H1 (cell line): ENCODE results near the gene SOBP. TPM values are rescaled to one million over a fixed set of nuclear protein-coding genes. Genes with fewer than 3 reads are reported as not detected.

Experiments
- CTCF ChIA-PET: fragments of 300-600 bp; sonication (Branson Sonifier 250); formaldehyde crosslinking; loops from one replicate; lab custom pipeline; 2021; ENCODE audit not compliant: partially characterized antibody; lab: Charles Lee
- POLR2A ChIA-PET: fragments of 300-600 bp; sonication (Branson Sonifier 250); formaldehyde crosslinking; loops from one replicate; lab custom pipeline; 2021; ENCODE audit warnings: inconsistent platforms; ENCODE audit not compliant: partially characterized antibody; lab: Charles Lee
- DNase-seq, 2 experiments: peaks; one replicate each; pipeline versions ENCODE4 v3.0.0 to v3.0.0-alpha.2; 2010 to 2022; ENCODE audit warnings: low spot score in 2 of 2, low read depth in 1 of 2, mixed read lengths in 1 of 2
- FAIRE-seq: peaks from 2 replicates; lab custom pipeline; 2011; peaks lifted over from hg19 to GRCh38; lab: Jason Lieb, UNC
- H2AFZ ChIP-seq: 2 replicates; pipeline ENCODE4 v1.8.1; 2012; ENCODE audit warnings: low read length, inconsistent platforms
- H2AK5ac ChIP-seq: 2 replicates; pipeline ENCODE4 v1.6.1; 2013; ENCODE audit warnings: low read depth, low read length
- H2BK120ac ChIP-seq: replicated peaks from 2 replicates; pipeline ENCODE3; 2013; ENCODE audit warnings: low read depth, low read length, inconsistent platforms
- H2BK12ac ChIP-seq: 2 replicates; pipeline ENCODE4 v1.6.1; 2013; ENCODE audit warnings: low read depth, low read length
- H2BK15ac ChIP-seq: 2 replicates; pipeline ENCODE4 v1.6.1; 2013; ENCODE audit warnings: low read length
- H2BK20ac ChIP-seq: 2 replicates; pipeline ENCODE4 v1.6.1; 2013; ENCODE audit warnings: low read length
- H2BK5ac ChIP-seq: 2 replicates; pipeline ENCODE4 v1.6.1; 2013; ENCODE audit warnings: low read depth, low read length
- H3K14ac ChIP-seq: 2 replicates; pipeline ENCODE4 v1.6.1; 2013; ENCODE audit warnings: inconsistent platforms; ENCODE audit not compliant: insufficient read length
- H3K18ac ChIP-seq: 2 replicates; pipeline ENCODE4 v1.6.1; 2013; ENCODE audit warnings: low read length; ENCODE audit errors: extremely low read depth
- H3K23ac ChIP-seq: 2 replicates; pipeline ENCODE4 v1.6.1; 2013; ENCODE audit warnings: inconsistent platforms; ENCODE audit not compliant: insufficient read length
- H3K23me2 ChIP-seq: 2 replicates; pipeline ENCODE4 v1.6.1; 2013; ENCODE audit warnings: low read depth, low read length
- H3K27ac ChIP-seq: 2 replicates; pipeline ENCODE4 v1.6.1; 2011; ENCODE audit warnings: low read depth, low read length, inconsistent platforms
- H3K27me3 ChIP-seq, 4 experiments: replicated peaks in 1 of 4; 1 replicate in 1 of 4; 2 replicates in 3 of 4; pipeline versions ENCODE4 v1.6.1 to v1.8.1; 2011 to 2013; ENCODE audit warnings: low read length in 3 of 4, mild to moderate bottlenecking in 3 of 4, inconsistent platforms in 2 of 4, mixed read lengths in 2 of 4, moderate library complexity in 1 of 4; ENCODE audit not compliant: control insufficient read depth in 3 of 4, insufficient read depth in 3 of 4; ENCODE audit errors: extremely low read depth in 1 of 4
- H3K36me3 ChIP-seq, 4 experiments: 2 replicates each; pipeline versions ENCODE4 v1.6.1 to v1.8.1; 2011 to 2013; ENCODE audit warnings: mild to moderate bottlenecking in 4 of 4, low read length in 3 of 4, moderate library complexity in 2 of 4, control low read depth in 1 of 4, inconsistent platforms in 1 of 4; ENCODE audit not compliant: insufficient read depth in 4 of 4, control insufficient read depth in 2 of 4
- H3K4ac ChIP-seq: replicated peaks from 2 replicates; pipeline ENCODE3; 2013; ENCODE audit warnings: low read length, low read depth, mixed read lengths, inconsistent platforms; ENCODE audit not compliant: insufficient read length
- H3K4me1 ChIP-seq, 4 experiments: replicated peaks in 1 of 4; 1 replicate in 1 of 4; 2 replicates in 3 of 4; pipeline versions ENCODE4 v1.6.1 to v1.8.1; 2011 to 2013; ENCODE audit warnings: low read length in 3 of 4, inconsistent platforms in 2 of 4, mixed read lengths in 1 of 4; ENCODE audit not compliant: insufficient read depth in 4 of 4, control insufficient read depth in 3 of 4
- H3K4me2 ChIP-seq, 2 experiments: 2 replicates each; pipeline versions ENCODE4 v1.6.1 to v1.8.1; 2011 to 2013; ENCODE audit warnings: low read depth in 2 of 2, low read length in 2 of 2, control low read depth in 1 of 2, inconsistent platforms in 1 of 2, mild to moderate bottlenecking in 1 of 2; ENCODE audit not compliant: insufficient read depth in 1 of 2
- H3K4me3 ChIP-seq, 4 experiments: fragments of 200-600, 300-600 bp in 1 of 4; sonication (generic), shearing (Covaris generic), sonication (Bioruptor Twin) in 1 of 4; 2 replicates each; pipeline versions ENCODE4 v1.5.1 to v1.8.1; 2011 to 2016; ENCODE audit warnings: low read length in 4 of 4, low read depth in 3 of 4, control low read depth in 2 of 4, inconsistent platforms in 2 of 4, mild to moderate bottlenecking in 2 of 4, mixed read lengths in 1 of 4, moderate library complexity in 1 of 4; ENCODE audit not compliant: insufficient read depth in 2 of 4; ENCODE audit errors: extremely low read depth in 1 of 4
- H3K56ac ChIP-seq: replicated peaks from 2 replicates; pipeline ENCODE3; 2013; ENCODE audit warnings: low read depth, mild to moderate bottlenecking, mixed read lengths, low read length, inconsistent platforms; ENCODE audit not compliant: insufficient read length
- H3K79me1 ChIP-seq: 2 replicates; pipeline ENCODE4 v1.6.1; 2013; ENCODE audit warnings: low read depth, low read length, control low read depth
- H3K79me2 ChIP-seq, 2 experiments: 2 replicates each; pipeline versions ENCODE4 v1.6.1 to v1.8.1; 2012 to 2013; ENCODE audit warnings: low read length in 2 of 2, mild to moderate bottlenecking in 2 of 2, inconsistent platforms in 1 of 2; ENCODE audit not compliant: insufficient read depth in 2 of 2, control insufficient read depth in 1 of 2
- H3K9ac ChIP-seq, 4 experiments: replicated peaks in 1 of 4; 1 replicate in 1 of 4; 2 replicates in 3 of 4; pipeline versions ENCODE4 v1.6.1 to v1.8.1; 2011 to 2013; ENCODE audit warnings: low read depth in 3 of 4, low read length in 3 of 4, control low read depth in 2 of 4, mild to moderate bottlenecking in 2 of 4, moderate library complexity in 2 of 4, inconsistent platforms in 1 of 4; ENCODE audit errors: extremely low read depth in 1 of 4
- H3K9me3 ChIP-seq, 2 experiments: 2 replicates each; pipeline versions ENCODE4 v1.6.1 to v1.8.1; 2012 to 2013; ENCODE audit warnings: mild to moderate bottlenecking in 2 of 2, moderate library complexity in 2 of 2, control low read depth in 1 of 2, inconsistent platforms in 1 of 2, low read depth in 1 of 2, low read length in 1 of 2, mixed read lengths in 1 of 2; ENCODE audit not compliant: insufficient read depth in 2 of 2
- H4K20me1 ChIP-seq, 2 experiments: replicated peaks in 1 of 2; 2 replicates each; pipeline versions ENCODE3 to v1.8.1; 2011 to 2013; ENCODE audit warnings: inconsistent platforms in 2 of 2, low read length in 2 of 2, mild to moderate bottlenecking in 1 of 2; ENCODE audit not compliant: insufficient read depth in 2 of 2, control insufficient read depth in 1 of 2
- H4K5ac ChIP-seq: 2 replicates; pipeline ENCODE4 v1.6.1; 2013; ENCODE audit warnings: low read length, low read depth, mixed read lengths, inconsistent platforms; ENCODE audit not compliant: insufficient read length
- H4K8ac ChIP-seq: 2 replicates; pipeline ENCODE4 v1.8.0; 2013; ENCODE audit warnings: mild to moderate bottlenecking, moderate library complexity, low read length, inconsistent platforms; ENCODE audit not compliant: insufficient read depth; ENCODE audit errors: extremely low read depth
- H4K91ac ChIP-seq: replicated peaks from 2 replicates; pipeline ENCODE3; 2013; ENCODE audit warnings: low read length, mixed read lengths, inconsistent platforms; ENCODE audit not compliant: insufficient read length
- BCL11A ChIP-seq, 2 experiments: IDR thresholded peaks; one replicate each; pipeline ENCODE4 v1.6.1; 2011; ENCODE audit warnings: low read depth in 2 of 2, low read length in 2 of 2, mild to moderate bottlenecking in 2 of 2
- CREB1 ChIP-seq: IDR thresholded peaks from 2 replicates; pipeline ENCODE4 v1.6.1; 2012; ENCODE audit warnings: inconsistent platforms
- EGR1 ChIP-seq: IDR thresholded peaks from 2 replicates; pipeline ENCODE4 v1.6.1; 2011; ENCODE audit warnings: low read depth, low read length, borderline replicate concordance
- GTF2F1 ChIP-seq: IDR thresholded peaks from 2 replicates; pipeline ENCODE4 v1.6.1; 2012; ENCODE audit warnings: low read depth, low read length, improper control_type of control experiment, borderline replicate concordance
- NANOG ChIP-seq: IDR thresholded peaks from 2 replicates; pipeline ENCODE4 v1.6.1; 2011; ENCODE audit warnings: low read length, low read depth, mild to moderate bottlenecking, inconsistent platforms; ENCODE audit not compliant: insufficient read depth, poor library complexity, severe bottlenecking
- SP1 ChIP-seq: IDR thresholded peaks from 2 replicates; pipeline ENCODE4 v1.6.1; 2011; ENCODE audit warnings: low read depth, low read length
- SP2 ChIP-seq: IDR thresholded peaks from 2 replicates; pipeline ENCODE4 v1.6.1; 2012; ENCODE audit warnings: mild to moderate bottlenecking, low read length, inconsistent platforms
- TAF7 ChIP-seq: optimal IDR thresholded peaks from 2 replicates; pipeline ENCODE3; 2011; ENCODE audit warnings: low read depth, mild to moderate bottlenecking, inconsistent platforms, low read length, moderate library complexity, borderline replicate concordance
- TBP ChIP-seq: IDR thresholded peaks from 2 replicates; pipeline ENCODE4 v1.6.1; 2011; ENCODE audit warnings: low read depth, low read length, improper control_type of control experiment
- TEAD4 ChIP-seq: IDR thresholded peaks from 2 replicates; pipeline ENCODE4 v1.6.1; 2012; ENCODE audit warnings: low read depth, low read length, inconsistent platforms, mixed read lengths
- WGBS, 2 experiments: shearing (Covaris generic) in 1 of 2; methylation state at CpG; one replicate each; pipeline versions ENCODE4 v1.1.6 to v1.1.7; 2013 to 2015; ENCODE audit warnings: low lambda C conversion rate in 2 of 2, mixed read lengths in 2 of 2, inconsistent platforms in 1 of 2, low coverage in 1 of 2, missing lambda C conversion rate in 1 of 2; ENCODE audit not compliant: insufficient replicate concordance in 2 of 2, insufficient coverage in 1 of 2, insufficient read length in 1 of 2; ENCODE audit errors: extremely low coverage in 1 of 2, missing lambda C conversion rate in 1 of 2; 5-methylcytosine and 5-hydroxymethylcytosine counted together
- polyA plus RNA-seq, 7 experiments: library from polyadenylated mRNA; depleted of rRNA in 3 of 7; stranded (reverse) in 5 of 7; unstranded in 2 of 7; fragments of >200 nt in 5 of 7; fragments of 200-250 nt in 2 of 7; gene quantifications; 1 replicate in 5 of 7; 2 replicates in 1 of 7; 4 replicates in 1 of 7; pipeline versions ENCODE4 v1.2.1 to v1.2.3, GENCODE V29; 2011 to 2013; ENCODE audit warnings: missing spikeins in 2 of 7, mixed read lengths in 2 of 7
- total RNA-seq: library from RNA; stranded (reverse); fragmentation: NEBNext Ultra II Directional; extraction: Animal tissue kit (Norgen Biotek cat#: 25700); gene quantifications from 2 replicates; pipeline ENCODE4 v1.2.1, GENCODE V29; 2021
- TF ChIP-seq, protein P1 (sequence below), 3 experiments: IDR thresholded peaks; 1 replicate in 2 of 3; 2 replicates in 1 of 3; pipeline versions ENCODE4 v1.5.1 to v1.6.1; 2011; ENCODE audit warnings: low read length in 3 of 3, mild to moderate bottlenecking in 3 of 3, inconsistent platforms in 2 of 3, low read depth in 1 of 3, moderate library complexity in 1 of 3; ENCODE audit not compliant: insufficient read depth in 1 of 3; ENCODE audit errors: control extremely low read depth in 1 of 3
- TF ChIP-seq, protein P2 (sequence below): IDR thresholded peaks from 2 replicates; pipeline ENCODE4 v1.6.1; 2012; ENCODE audit warnings: inconsistent platforms

The SOBP gene
- total and polyA plus RNA-seq, 2 of the 8 experiments (the other 6 are each of a cell fraction or from before 2014, with no cell fraction given) = 0.45 to 6.2 TPM

DNA sequence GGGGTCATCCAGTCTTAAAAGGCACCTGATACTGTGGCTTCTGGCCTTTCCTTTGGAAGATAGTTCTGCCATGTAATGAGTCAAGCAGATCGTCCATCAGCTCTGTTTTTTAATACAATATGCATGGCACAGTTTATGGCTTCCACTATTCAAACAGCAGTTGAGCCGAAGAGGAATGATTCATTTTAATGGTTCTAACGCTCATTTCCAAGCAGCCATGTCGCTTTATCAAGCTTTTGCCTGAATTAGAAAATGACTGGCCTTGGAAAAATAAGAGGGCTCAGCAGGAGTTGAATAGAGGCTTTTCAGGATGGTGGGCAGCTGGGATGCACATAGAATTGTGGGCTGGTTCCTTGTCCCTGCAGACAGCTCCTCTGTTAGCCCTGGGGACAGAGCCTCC lies 138.1 kb downstream of the SOBP start:
- no peak overlapping the region for H3K4me2 ChIP-seq
- no peak overlapping the region for H2BK120ac ChIP-seq
- H3K23me2 ChIP-seq = no peaks in the 10 kb centered on the region
- no peaks in the 10 kb centered on the region for H3K9me3 ChIP-seq
- no peaks in the 10 kb centered on the region for H3K79me2 ChIP-seq
- ChIA-PET CTCF (interaction anchor here (0.6 to 3.2 kb wide), 8 partner anchors 8 to 169 kb away, joined by 3 to 22 read pairs (median 4); partner anchors contain the start of gene PDSS2), POLR2A (interaction anchor here (3.5 kb wide), 1 partner anchor 9 kb away, joined by 12 read pairs; no protein-coding TSS in a partner anchor)
- H3K4ac ChIP-seq = no peak overlapping the region
- H3K18ac ChIP-seq = peak overlapping the region; percentile 16; the same call in 1 of the 2 replicates
- H2BK12ac ChIP-seq = no peak overlapping the region
- H3K27ac ChIP-seq = no peak overlapping the region
- no peaks in the 10 kb centered on the region for H3K36me3 ChIP-seq
- no peak overlapping the region for H4K91ac ChIP-seq
- H3K56ac ChIP-seq = no peak overlapping the region
- FAIRE-seq (no peak), DNase-seq (no peak)
- no peak overlapping the region for H2BK15ac ChIP-seq
- H3K79me1 ChIP-seq = no peaks in the 10 kb centered on the region
- H2AFZ ChIP-seq = no peak overlapping the region
- H3K27me3 ChIP-seq = peaks cover 0 to 1% (median 0%) of the 10 kb centered on the region in 4 experiments; a peak in 1 of 7 replicates
- 82% methylated on average over 4 of the region's 4 CpGs; no CpG with 5 or more reads in 1 of the 2 experiments for WGBS, 2 experiments
- H4K20me1 ChIP-seq = no peaks in the 10 kb centered on the region
- H4K8ac ChIP-seq = no peak overlapping the region
- no peak overlapping the region for H3K23ac ChIP-seq
- H2BK20ac ChIP-seq = no peak overlapping the region
- no peak overlapping the region for H2AK5ac ChIP-seq
- no peak overlapping the region for H4K5ac ChIP-seq
- no peak overlapping the region for H3K14ac ChIP-seq
- peaks cover 0 to 17% (median 1%) of the 10 kb centered on the region in 4 experiments; a peak in 5 of 7 replicates for H3K4me1 ChIP-seq
- no peak overlapping the region for H3K4me3 ChIP-seq
- H2BK5ac ChIP-seq = no peak overlapping the region
- H3K9ac ChIP-seq = no peak overlapping the region
- TF ChIP-seq NANOG (no peak), TEAD4 (no peak), EGR1 (no peak), SP1 (no peak), BCL11A (IDR thresholded peaks at IDR 0.05; ENCODE audit: low read depth in 2 of 2, low read length in 2 of 2) (no peak), GTF2F1 (no peak), CREB1 (no peak), TBP (no peak), SP2 (no peak), TAF7 (no peak)
- TF ChIP-seq, protein P1, sequence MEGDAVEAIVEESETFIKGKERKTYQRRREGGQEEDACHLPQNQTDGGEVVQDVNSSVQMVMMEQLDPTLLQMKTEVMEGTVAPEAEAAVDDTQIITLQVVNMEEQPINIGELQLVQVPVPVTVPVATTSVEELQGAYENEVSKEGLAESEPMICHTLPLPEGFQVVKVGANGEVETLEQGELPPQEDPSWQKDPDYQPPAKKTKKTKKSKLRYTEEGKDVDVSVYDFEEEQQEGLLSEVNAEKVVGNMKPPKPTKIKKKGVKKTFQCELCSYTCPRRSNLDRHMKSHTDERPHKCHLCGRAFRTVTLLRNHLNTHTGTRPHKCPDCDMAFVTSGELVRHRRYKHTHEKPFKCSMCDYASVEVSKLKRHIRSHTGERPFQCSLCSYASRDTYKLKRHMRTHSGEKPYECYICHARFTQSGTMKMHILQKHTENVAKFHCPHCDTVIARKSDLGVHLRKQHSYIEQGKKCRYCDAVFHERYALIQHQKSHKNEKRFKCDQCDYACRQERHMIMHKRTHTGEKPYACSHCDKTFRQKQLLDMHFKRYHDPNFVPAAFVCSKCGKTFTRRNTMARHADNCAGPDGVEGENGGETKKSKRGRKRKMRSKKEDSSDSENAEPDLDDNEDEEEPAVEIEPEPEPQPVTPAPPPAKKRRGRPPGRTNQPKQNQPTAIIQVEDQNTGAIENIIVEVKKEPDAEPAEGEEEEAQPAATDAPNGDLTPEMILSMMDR (IDR thresholded peaks at IDR 0.05; ENCODE audit: control extremely low read depth in 1 of 3, insufficient read depth in 1 of 3, low read depth in 1 of 3, low read length in 3 of 3) = no peak
- TF ChIP-seq, protein P2, sequence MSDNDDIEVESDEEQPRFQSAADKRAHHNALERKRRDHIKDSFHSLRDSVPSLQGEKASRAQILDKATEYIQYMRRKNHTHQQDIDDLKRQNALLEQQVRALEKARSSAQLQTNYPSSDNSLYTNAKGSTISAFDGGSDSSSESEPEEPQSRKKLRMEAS = no peak
